Mesendoderm (in vitro differentiated cells): ENCODE data around the gene CHMP4B.

ENCODE experiments used
- DNase-seq: peaks from one replicate; pipeline ENCODE4 v3.0.0; 2013
- H2AK5ac ChIP-seq: 2 replicates; pipeline ENCODE4 v1.6.1; 2013; ENCODE audit warnings: low read length, inconsistent platforms
- H2BK120ac ChIP-seq: 2 replicates; pipeline ENCODE4 v1.6.1; 2013; ENCODE audit warnings: low read depth, mild to moderate bottlenecking, low read length, moderate library complexity, mixed read lengths
- H2BK15ac ChIP-seq: replicated peaks from 2 replicates; pipeline ENCODE4 v1.6.1; 2013; ENCODE audit warnings: low read depth, mild to moderate bottlenecking, moderate library complexity
- H2BK5ac ChIP-seq: 2 replicates; pipeline ENCODE4 v1.6.1; 2013; ENCODE audit warnings: low read length, inconsistent platforms
- H3K18ac ChIP-seq: 2 replicates; pipeline ENCODE4 v1.6.1; 2013; ENCODE audit warnings: mild to moderate bottlenecking, low read length, mixed read lengths
- H3K23ac ChIP-seq: one replicate; pipeline ENCODE4 v1.6.1; 2013; ENCODE audit warnings: low read length
- H3K27ac ChIP-seq: 2 replicates; pipeline ENCODE4 v1.5.1; 2013; ENCODE audit warnings: low read depth, mild to moderate bottlenecking, inconsistent platforms, low read length, moderate library complexity
- H3K27me3 ChIP-seq: 2 replicates; pipeline ENCODE4 v1.6.1; 2013; ENCODE audit warnings: low read length, control low read depth, mild to moderate bottlenecking, inconsistent platforms; ENCODE audit not compliant: insufficient read depth, poor library complexity
- H3K36me3 ChIP-seq: 2 replicates; pipeline ENCODE4 v1.6.1; 2013; ENCODE audit warnings: low read length, inconsistent platforms; ENCODE audit not compliant: control insufficient read depth, insufficient read depth
- H3K4ac ChIP-seq: one replicate; pipeline ENCODE4 v1.6.1; 2013; ENCODE audit warnings: low read depth, mild to moderate bottlenecking, low read length, moderate library complexity
- H3K4me1 ChIP-seq: 2 replicates; pipeline ENCODE4 v1.6.1; 2013; ENCODE audit warnings: low read depth, low read length, inconsistent platforms; ENCODE audit not compliant: control insufficient read depth
- H3K4me2 ChIP-seq: 2 replicates; pipeline ENCODE4 v1.6.1; 2013; ENCODE audit warnings: low read length
- H3K4me3 ChIP-seq: 2 replicates; pipeline ENCODE4 v1.5.1; 2013; ENCODE audit warnings: mild to moderate bottlenecking, low read length
- H3K56ac ChIP-seq: one replicate; pipeline ENCODE4 v1.6.1; 2013; ENCODE audit warnings: low read length
- H3K79me1 ChIP-seq: 2 replicates; pipeline ENCODE4 v1.6.1; 2013; ENCODE audit warnings: low read length, inconsistent platforms
- H3K79me2 ChIP-seq: 2 replicates; pipeline ENCODE4 v1.6.1; 2013; ENCODE audit warnings: mild to moderate bottlenecking, low read length; ENCODE audit not compliant: control insufficient read depth, insufficient read depth
- H3K9ac ChIP-seq: 2 replicates; pipeline ENCODE4 v1.6.1; 2013; ENCODE audit warnings: low read length, inconsistent platforms
- H4K5ac ChIP-seq: one replicate; pipeline ENCODE4 v1.6.1; 2013; ENCODE audit warnings: low read length
- H4K8ac ChIP-seq: one replicate; pipeline ENCODE4 v1.6.1; 2013; ENCODE audit warnings: low read depth, mild to moderate bottlenecking, control low read depth, low read length, moderate library complexity
- WGBS: extraction: QIAGEN DNeasy Blood & Tissue Kit; methylation state at CpG from one replicate; pipeline ENCODE4 v1.1.7; 2013; ENCODE audit warnings: low lambda C conversion rate, missing lambda C conversion rate; ENCODE audit not compliant: insufficient coverage; ENCODE audit errors: extremely low coverage; 5-methylcytosine and 5-hydroxymethylcytosine counted together

CHMP4B gene

GRCh38 chr20:33841436-33841799 lies 30.3 kb downstream of the CHMP4B start:
- Histone ChIP-seq H3K4me2 (no peak overlapping the region), H3K4me3 (no peak overlapping the region), H2BK5ac (no peak overlapping the region), H3K9ac (no peak overlapping the region), H2BK120ac (no peak overlapping the region), H3K79me1 (peaks cover 33% of the 10 kb centered on the region), H3K23ac (no peak overlapping the region), H3K36me3 (no peaks in the 10 kb centered on the region), H2AK5ac (no peak overlapping the region), H3K18ac (no peak overlapping the region), H3K56ac (no peak overlapping the region), H3K27me3 (no peaks in the 10 kb centered on the region), H2BK15ac (no peak overlapping the region), H3K4me1 (peaks cover 2% of the 10 kb centered on the region), H3K27ac (no peak overlapping the region), H3K4ac (no peak overlapping the region), H4K8ac (no peak overlapping the region), H4K5ac (no peak overlapping the region), H3K79me2 (peaks cover 17% of the 10 kb centered on the region)
- WGBS = no CpG with 5 or more reads among the region's 4 CpGs
- DNase-seq = no peak

DNA sequence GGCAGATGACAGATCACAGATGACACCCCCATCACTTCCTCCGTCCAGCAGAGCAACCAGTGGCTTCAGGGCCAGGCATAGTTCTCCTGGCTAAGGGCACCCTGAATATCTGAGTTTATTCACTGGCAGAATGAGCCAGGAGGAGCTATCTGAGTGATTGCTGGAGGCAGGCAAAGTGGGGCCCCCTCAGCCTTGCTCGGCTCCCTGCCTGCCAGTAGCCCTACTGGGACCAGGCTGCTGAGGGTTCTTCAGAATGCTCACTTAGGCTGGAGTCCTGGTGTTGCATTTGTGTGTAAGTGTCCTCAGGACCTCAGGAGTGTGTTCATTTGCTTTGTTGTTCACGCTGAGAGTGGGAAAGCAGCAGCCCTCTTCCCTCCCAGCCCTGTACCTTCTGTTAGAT lies 31.2 kb downstream of the CHMP4B start:
- Histone ChIP-seq H3K27me3 (no peaks in the 10 kb centered on the region), H2BK5ac (no peak overlapping the region), H3K9ac (no peak overlapping the region), H3K79me2 (peaks cover 19% of the 10 kb centered on the region), H3K18ac (no peak overlapping the region), H2AK5ac (no peak overlapping the region), H2BK15ac (no peak overlapping the region), H3K23ac (no peak overlapping the region), H3K4me1 (peaks cover 2% of the 10 kb centered on the region), H3K79me1 (peaks cover 31% of the 10 kb centered on the region), H3K4me3 (no peak overlapping the region), H2BK120ac (no peak overlapping the region), H4K8ac (no peak overlapping the region), H3K4me2 (no peak overlapping the region), H3K4ac (no peak overlapping the region), H3K27ac (no peak overlapping the region), H3K56ac (no peak overlapping the region), H3K36me3 (no peaks in the 10 kb centered on the region), H4K5ac (no peak overlapping the region)
- WGBS = no CpG with 5 or more reads among the region's 3 CpGs
- no peak for DNase-seq

DNA sequence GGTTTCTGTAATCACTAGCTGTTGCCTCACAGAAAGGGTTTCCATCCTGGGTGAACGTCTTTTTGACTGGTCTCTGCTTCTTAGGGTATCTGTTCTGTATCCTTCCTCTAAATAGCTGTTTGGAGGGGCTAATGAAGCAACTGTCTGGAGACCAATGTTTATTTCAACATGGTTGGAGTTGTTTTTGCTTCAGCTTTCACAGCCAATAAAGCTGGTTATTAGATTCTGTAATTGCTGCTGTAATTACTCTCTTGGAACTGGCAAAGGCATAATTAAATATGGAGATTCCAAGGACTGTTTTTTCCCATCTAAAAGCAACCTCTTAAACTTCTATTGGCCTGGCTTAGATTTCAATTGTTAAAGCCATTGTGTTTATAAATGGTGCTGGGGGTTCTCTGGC lies 31.9 kb downstream of the CHMP4B start:
- H3K4me2 ChIP-seq = no peak overlapping the region
- no peak overlapping the region for H3K56ac ChIP-seq
- peaks cover 2% of the 10 kb centered on the region for H3K4me1 ChIP-seq
- H3K79me2 ChIP-seq = peaks cover 19% of the 10 kb centered on the region
- peaks cover 30% of the 10 kb centered on the region for H3K79me1 ChIP-seq
- no peak overlapping the region for H3K9ac ChIP-seq
- no peak overlapping the region for H3K18ac ChIP-seq
- H3K36me3 ChIP-seq = no peaks in the 10 kb centered on the region
- no peak overlapping the region for H3K27ac ChIP-seq
- no peak overlapping the region for H3K4ac ChIP-seq
- no CpG with 5 or more reads among the region's 1 CpG for WGBS
- H2AK5ac ChIP-seq = no peak overlapping the region
- no peak overlapping the region for H2BK15ac ChIP-seq
- no peak overlapping the region for H3K4me3 ChIP-seq
- H4K5ac ChIP-seq = no peak overlapping the region
- no peak overlapping the region for H4K8ac ChIP-seq
- H3K27me3 ChIP-seq = no peaks in the 10 kb centered on the region
- no peak overlapping the region for H2BK5ac ChIP-seq
- H2BK120ac ChIP-seq = no peak overlapping the region
- no peak for DNase-seq
- no peak overlapping the region for H3K23ac ChIP-seq

DNA sequence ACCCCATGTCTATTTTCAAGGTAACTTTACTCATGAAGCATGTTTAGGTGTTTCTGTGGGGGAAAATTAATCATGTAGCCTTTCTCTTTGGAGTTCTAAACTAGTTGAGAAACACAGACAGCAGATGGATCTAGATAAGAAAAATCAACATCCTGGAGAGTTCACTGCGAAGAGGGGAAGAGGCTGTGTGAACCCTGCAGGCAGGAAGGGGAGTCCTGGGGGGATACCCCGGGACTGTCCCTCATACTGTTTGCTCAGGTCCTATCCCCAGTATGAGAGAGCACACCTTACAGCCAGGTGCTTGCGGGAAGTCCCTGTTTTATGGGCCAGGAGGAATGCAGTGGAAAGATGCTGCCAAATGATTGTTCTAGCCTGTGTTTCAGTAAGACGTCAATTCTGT lies 32.7 kb downstream of the CHMP4B start:
- no CpG with 5 or more reads among the region's 4 CpGs for WGBS
- H3K27me3 ChIP-seq = no peaks in the 10 kb centered on the region
- no peak overlapping the region for H2AK5ac ChIP-seq
- no peaks in the 10 kb centered on the region for H3K36me3 ChIP-seq
- no peak overlapping the region for H4K5ac ChIP-seq
- H2BK5ac ChIP-seq = no peak overlapping the region
- no peak for DNase-seq
- H3K79me1 ChIP-seq = peaks cover 24% of the 10 kb centered on the region
- H3K4ac ChIP-seq = no peak overlapping the region
- no peak overlapping the region for H3K4me2 ChIP-seq
- H3K4me1 ChIP-seq = peaks cover 2% of the 10 kb centered on the region
- no peak overlapping the region for H3K9ac ChIP-seq
- H3K27ac ChIP-seq = no peak overlapping the region
- no peak overlapping the region for H2BK120ac ChIP-seq
- H3K56ac ChIP-seq = no peak overlapping the region
- no peak overlapping the region for H4K8ac ChIP-seq
- H2BK15ac ChIP-seq = no peak overlapping the region
- no peak overlapping the region for H3K4me3 ChIP-seq
- peaks cover 19% of the 10 kb centered on the region for H3K79me2 ChIP-seq
- no peak overlapping the region for H3K18ac ChIP-seq
- no peak overlapping the region for H3K23ac ChIP-seq

DNA sequence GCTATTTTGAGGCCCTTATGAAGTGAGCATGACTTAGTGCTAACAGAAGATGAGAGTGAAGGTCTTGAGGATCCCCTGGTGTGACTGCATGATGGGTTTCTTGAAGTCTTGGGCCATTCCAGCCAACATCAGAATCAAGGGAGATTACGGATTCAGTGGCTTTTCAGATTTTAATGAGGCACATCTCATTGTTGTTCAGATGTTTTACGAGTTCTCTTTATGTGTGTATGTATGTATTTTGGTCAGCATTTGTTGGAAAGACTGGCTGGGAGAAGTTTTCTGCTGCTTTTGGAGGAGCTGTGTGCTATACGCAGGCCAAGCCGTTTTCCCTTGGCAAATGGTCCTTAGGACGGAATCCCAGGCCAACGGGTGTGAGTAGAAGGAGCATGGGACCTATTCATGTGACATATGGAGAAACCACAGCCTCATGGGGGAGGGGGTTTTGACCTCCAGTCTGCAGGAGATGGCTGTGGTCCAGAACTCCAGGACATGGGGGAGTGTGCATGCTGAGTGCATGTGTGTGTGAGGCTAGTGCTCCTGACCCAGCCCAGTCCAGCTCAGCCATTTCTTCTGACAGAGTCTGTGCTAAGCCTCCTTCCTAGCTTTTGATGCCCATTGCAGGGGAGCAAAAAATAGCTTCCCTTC lies 35.3 kb downstream of the CHMP4B start:
- Histone ChIP-seq H4K5ac (no peak overlapping the region), H3K4me3 (no peak overlapping the region), H3K9ac (no peak overlapping the region), H3K4ac (no peak overlapping the region), H2BK15ac (no peak overlapping the region), H2AK5ac (no peak overlapping the region), H3K79me1 (peaks cover 17% of the 10 kb centered on the region), H3K4me2 (no peak overlapping the region), H3K27ac (no peak overlapping the region), H3K56ac (no peak overlapping the region), H2BK5ac (no peak overlapping the region), H3K18ac (no peak overlapping the region), H4K8ac (no peak overlapping the region), H2BK120ac (no peak overlapping the region), H3K36me3 (peaks cover 2% of the 10 kb centered on the region), H3K27me3 (no peaks in the 10 kb centered on the region), H3K79me2 (peaks cover 15% of the 10 kb centered on the region), H3K4me1 (peaks cover 2% of the 10 kb centered on the region), H3K23ac (no peak overlapping the region)
- no CpG with 5 or more reads among the region's 6 CpGs for WGBS
- no peak for DNase-seq

GRCh38 chr20:33847006-33847405 lies 35.9 kb downstream of the CHMP4B start:
- Histone ChIP-seq H3K79me2 (peaks cover 15% of the 10 kb centered on the region), H3K4me3 (no peak overlapping the region), H4K8ac (no peak overlapping the region), H3K9ac (no peak overlapping the region), H3K27me3 (no peaks in the 10 kb centered on the region), H3K36me3 (peaks cover 2% of the 10 kb centered on the region), H3K79me1 (peaks cover 15% of the 10 kb centered on the region), H3K56ac (no peak overlapping the region), H3K27ac (no peak overlapping the region), H3K4me2 (no peak overlapping the region), H3K18ac (no peak overlapping the region), H3K4ac (no peak overlapping the region), H2BK120ac (no peak overlapping the region), H3K4me1 (peaks cover 2% of the 10 kb centered on the region), H2AK5ac (no peak overlapping the region), H4K5ac (no peak overlapping the region), H2BK5ac (no peak overlapping the region), H2BK15ac (no peak overlapping the region), H3K23ac (no peak overlapping the region)
- DNase-seq = no peak
